Measurements from ENCODE around the gene TLE6.

DNA sequence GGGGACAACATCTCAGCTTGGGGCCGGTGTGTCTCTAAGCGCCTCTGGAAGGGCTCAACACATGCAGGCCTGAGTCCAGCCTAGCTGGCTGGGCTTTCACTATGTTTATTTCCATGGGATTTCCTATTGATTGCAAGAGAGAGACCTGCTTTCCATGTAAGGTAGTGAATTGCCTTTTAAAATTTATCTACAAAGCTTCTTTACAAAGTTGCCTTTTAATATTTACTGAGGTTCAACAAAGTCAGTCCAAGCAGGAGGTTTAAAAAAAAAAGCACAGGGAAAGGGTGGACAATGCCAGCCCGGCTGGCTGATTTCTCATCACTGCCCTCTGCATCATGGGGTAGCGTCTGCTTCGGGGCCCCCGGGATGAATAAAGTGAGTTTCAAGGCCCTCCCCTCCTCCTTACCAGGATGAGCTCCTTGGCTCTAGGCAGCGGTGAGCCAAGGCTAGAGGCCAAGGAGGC is 35.9 kb downstream of the TLE6 start:
- TF ChIP-seq, protein P1, sequence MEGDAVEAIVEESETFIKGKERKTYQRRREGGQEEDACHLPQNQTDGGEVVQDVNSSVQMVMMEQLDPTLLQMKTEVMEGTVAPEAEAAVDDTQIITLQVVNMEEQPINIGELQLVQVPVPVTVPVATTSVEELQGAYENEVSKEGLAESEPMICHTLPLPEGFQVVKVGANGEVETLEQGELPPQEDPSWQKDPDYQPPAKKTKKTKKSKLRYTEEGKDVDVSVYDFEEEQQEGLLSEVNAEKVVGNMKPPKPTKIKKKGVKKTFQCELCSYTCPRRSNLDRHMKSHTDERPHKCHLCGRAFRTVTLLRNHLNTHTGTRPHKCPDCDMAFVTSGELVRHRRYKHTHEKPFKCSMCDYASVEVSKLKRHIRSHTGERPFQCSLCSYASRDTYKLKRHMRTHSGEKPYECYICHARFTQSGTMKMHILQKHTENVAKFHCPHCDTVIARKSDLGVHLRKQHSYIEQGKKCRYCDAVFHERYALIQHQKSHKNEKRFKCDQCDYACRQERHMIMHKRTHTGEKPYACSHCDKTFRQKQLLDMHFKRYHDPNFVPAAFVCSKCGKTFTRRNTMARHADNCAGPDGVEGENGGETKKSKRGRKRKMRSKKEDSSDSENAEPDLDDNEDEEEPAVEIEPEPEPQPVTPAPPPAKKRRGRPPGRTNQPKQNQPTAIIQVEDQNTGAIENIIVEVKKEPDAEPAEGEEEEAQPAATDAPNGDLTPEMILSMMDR (IDR thresholded peaks at IDR 0.05) = no peak
- TF ChIP-seq POLR2A (IDR thresholded peaks at IDR 0.05) = no peak

Measured in body of pancreas (tissue), 4 donors.